GM18951 (cell line): ENCODE data around the gene KRTDAP.

Source experiments
- POLR2A ChIP-seq: IDR thresholded peaks from 4 replicates; pipeline ENCODE4 v1.6.1; 2011; ENCODE audit warnings: mild to moderate bottlenecking; ENCODE audit not compliant: insufficient read length, insufficient read depth; ENCODE audit errors: extremely low read depth
- in situ Hi-C: fragments of 300-500 bp; cut with MboI; formaldehyde crosslinking; loops from one replicate; pipeline ENCODE4 v1.12.0; 2022; ENCODE audit warnings: low sequenced_read_pairs, mixed read lengths, inconsistent platforms; ENCODE audit not compliant: unreplicated experiment

The KRTDAP gene

GRCh38 chr19:35509018-35509652 lies 18.9 kb upstream of the KRTDAP start:
- in situ Hi-C loops: no loop called here
- no peak for TF ChIP-seq POLR2A

- in situ Hi-C loops: no loop called here
Measured at GRCh38 chr19:35508129-35508528, 17.9 kb upstream of the KRTDAP start.

GRCh38 chr19:35507561-35507960 lies 17.3 kb upstream of the KRTDAP start:
- no peak for TF ChIP-seq POLR2A
- in situ Hi-C loops: no loop called here

More at GRCh38 chr19:35508129-35508528, 17.9 kb upstream of the KRTDAP start:
- TF ChIP-seq POLR2A: no peak

- no peak for TF ChIP-seq POLR2A
- in situ Hi-C loops: no loop called here
Measured at GRCh38 chr19:35506011-35506410, 15.7 kb upstream of the KRTDAP start.

- in situ Hi-C loops: no loop called here
- no peak for TF ChIP-seq POLR2A
Measured at GRCh38 chr19:35502751-35503150, 12.5 kb upstream of the KRTDAP start.

GRCh38 chr19:35501684-35502083 lies 11.4 kb upstream of the KRTDAP start:
- no peak for TF ChIP-seq POLR2A
- in situ Hi-C loops: no loop called here

- in situ Hi-C loops: no loop called here
- no peak for TF ChIP-seq POLR2A
Measured at GRCh38 chr19:35500611-35501010, 10.3 kb upstream of the KRTDAP start.

GRCh38 chr19:35498984-35499527 lies 8.8 kb upstream of the KRTDAP start:
- in situ Hi-C loops: no loop called here
- no peak for TF ChIP-seq POLR2A

- no peak for TF ChIP-seq POLR2A
- in situ Hi-C loops: no loop called here
Measured at GRCh38 chr19:35498220-35498619, 8.0 kb upstream of the KRTDAP start.

- in situ Hi-C loops: no loop called here
- no peak for TF ChIP-seq POLR2A
Measured at GRCh38 chr19:35497406-35497805, 7.1 kb upstream of the KRTDAP start.

- in situ Hi-C loops: no loop called here
- TF ChIP-seq POLR2A: no peak
Measured at GRCh38 chr19:35495107-35496064, 5.1 kb upstream of the KRTDAP start.

- in situ Hi-C loops: no loop called here
- TF ChIP-seq POLR2A: no peak
Measured at GRCh38 chr19:35493971-35494370, 3.7 kb upstream of the KRTDAP start.

GRCh38 chr19:35491836-35492360 lies 1.6 kb upstream of the KRTDAP start:
- TF ChIP-seq POLR2A: no peak
- in situ Hi-C loops: no loop called here
